ENCODE measurements around the gene SELENOI. TPM values are rescaled to one million over a fixed set of nuclear protein-coding genes. Genes with fewer than 3 reads are reported as not detected.
"Not testable (repeated sequence)": the region's sequence is repeated elsewhere in the genome, so short reads cannot be mapped to it uniquely, and the experiment has no call there.

The SELENOI gene
- total and polyA plus RNA-seq, 2 donors = 4.6 to 9.1 TPM

GRCh38 chr2:26347286-26347865, 1.4 kb downstream of the SELENOI start:
- DNase-seq (ENCODE audit: low read depth in 6 of 9, low spot score in 9 of 9) = peak in 2 of 9 donors; percentile 15 to 19
- Histone ChIP-seq H3K4me1 (ENCODE audit: control insufficient read depth in 2 of 2, insufficient read depth in 2 of 2, low read length in 2 of 2) (peaks cover 7 to 17% of the 10 kb centered on the region in 2 donors), H3K4me3 (ENCODE audit: low read length in 2 of 2) (peak overlapping the region; percentile 57 to 84), H3K9me3 (ENCODE audit: control insufficient read depth in 2 of 2, insufficient read depth in 1 of 2, low read length in 1 of 2) (no peaks in the 10 kb centered on the region), H3K27ac (ENCODE audit: low read depth in 1 of 2, low read length in 1 of 2) (peak overlapping the region; percentile 9 to 96), H3K27me3 (ENCODE audit: control insufficient read depth in 2 of 2, insufficient read depth in 1 of 2, low read length in 1 of 2) (no peaks in the 10 kb centered on the region), H3K36me3 (ENCODE audit: control insufficient read depth in 2 of 2, insufficient read depth in 2 of 2, low read length in 1 of 2) (no peaks in the 10 kb centered on the region)
- WGBS = 42% methylated on average over 5 of the region's 5 CpGs

GRCh38 chr2:26349690-26350089, 3.7 kb downstream of the SELENOI start:
- Histone ChIP-seq H3K4me3 (ENCODE audit: low read length in 2 of 2) (no peak overlapping the region), H3K36me3 (ENCODE audit: control insufficient read depth in 2 of 2, insufficient read depth in 2 of 2, low read length in 1 of 2) (no peaks in the 10 kb centered on the region), H3K27me3 (ENCODE audit: control insufficient read depth in 2 of 2, insufficient read depth in 1 of 2, low read length in 1 of 2) (no peaks in the 10 kb centered on the region), H3K27ac (ENCODE audit: low read depth in 1 of 2, low read length in 1 of 2) (no peak overlapping the region), H3K4me1 (ENCODE audit: control insufficient read depth in 2 of 2, insufficient read depth in 2 of 2, low read length in 2 of 2) (peaks cover 4 to 10% of the 10 kb centered on the region in 2 donors), H3K9me3 (ENCODE audit: control insufficient read depth in 2 of 2, insufficient read depth in 1 of 2, low read length in 1 of 2) (no peaks in the 10 kb centered on the region)
- 100% methylated on average over 3 of the region's 3 CpGs for WGBS
- no peak for DNase-seq (ENCODE audit: low read depth in 6 of 9, low spot score in 9 of 9)

- H3K4me3 ChIP-seq (ENCODE audit: low read length in 2 of 2) = no peak overlapping the region
- no peaks in the 10 kb centered on the region for H3K27me3 ChIP-seq (ENCODE audit: control insufficient read depth in 2 of 2, insufficient read depth in 1 of 2, low read length in 1 of 2)
- H3K36me3 ChIP-seq (ENCODE audit: control insufficient read depth in 2 of 2, insufficient read depth in 2 of 2, low read length in 1 of 2) = peaks cover 0 to 1% of the 10 kb centered on the region in 2 donors
- peaks cover 4 to 7% of the 10 kb centered on the region in 2 donors for H3K4me1 ChIP-seq (ENCODE audit: control insufficient read depth in 2 of 2, insufficient read depth in 2 of 2, low read length in 2 of 2)
- 98% methylated on average over 10 of the region's 10 CpGs for WGBS
- no peaks in the 10 kb centered on the region for H3K9me3 ChIP-seq (ENCODE audit: control insufficient read depth in 2 of 2, insufficient read depth in 1 of 2, low read length in 1 of 2)
- H3K27ac ChIP-seq (ENCODE audit: low read depth in 1 of 2, low read length in 1 of 2) = no peak overlapping the region
- no peak for DNase-seq (ENCODE audit: low read depth in 6 of 9, low spot score in 9 of 9)
These were observed 5.6 kb downstream of the SELENOI start for GRCh38 chr2:26351375-26352090.

- no peaks in the 10 kb centered on the region for H3K4me1 ChIP-seq (ENCODE audit: control insufficient read depth in 2 of 2, insufficient read depth in 2 of 2, low read length in 2 of 2)
- no peak for DNase-seq (ENCODE audit: low read depth in 6 of 9, low spot score in 9 of 9)
- no peaks in the 10 kb centered on the region for H3K9me3 ChIP-seq (ENCODE audit: control insufficient read depth in 2 of 2, insufficient read depth in 1 of 2, low read length in 1 of 2)
- peaks cover 0 to 9% of the 10 kb centered on the region in 2 donors for H3K36me3 ChIP-seq (ENCODE audit: control insufficient read depth in 2 of 2, insufficient read depth in 2 of 2, low read length in 1 of 2)
- H3K27me3 ChIP-seq (ENCODE audit: control insufficient read depth in 2 of 2, insufficient read depth in 1 of 2, low read length in 1 of 2) = no peaks in the 10 kb centered on the region
- no peak overlapping the region for H3K27ac ChIP-seq (ENCODE audit: low read depth in 1 of 2, low read length in 1 of 2)
- WGBS = 97% methylated on average over 1 of the region's 1 CpG
- H3K4me3 ChIP-seq (ENCODE audit: low read length in 2 of 2) = no peak overlapping the region
These were observed 6.9 kb downstream of the SELENOI start for GRCh38 chr2:26352892-26353291.

GRCh38 chr2:26354469-26354868, 8.5 kb downstream of the SELENOI start:
- H3K27ac ChIP-seq (ENCODE audit: low read depth in 1 of 2, low read length in 1 of 2); H3K4me1 ChIP-seq (ENCODE audit: control insufficient read depth in 2 of 2, insufficient read depth in 2 of 2, low read length in 2 of 2); H3K36me3 ChIP-seq (ENCODE audit: control insufficient read depth in 2 of 2, insufficient read depth in 2 of 2, low read length in 1 of 2); H3K9me3 ChIP-seq (ENCODE audit: control insufficient read depth in 2 of 2, insufficient read depth in 1 of 2, low read length in 1 of 2); H3K4me3 ChIP-seq (ENCODE audit: low read length in 2 of 2); DNase-seq (ENCODE audit: low read depth in 6 of 9, low spot score in 9 of 9); H3K27me3 ChIP-seq (ENCODE audit: control insufficient read depth in 2 of 2, insufficient read depth in 1 of 2, low read length in 1 of 2): not testable (repeated sequence)
- 99% methylated on average over 16 of the region's 16 CpGs for WGBS

GRCh38 chr2:26355038-26355995, 9.4 kb downstream of the SELENOI start:
- Histone ChIP-seq H3K27me3 (ENCODE audit: control insufficient read depth in 2 of 2, insufficient read depth in 1 of 2, low read length in 1 of 2) (no peaks in the 10 kb centered on the region), H3K36me3 (ENCODE audit: control insufficient read depth in 2 of 2, insufficient read depth in 2 of 2, low read length in 1 of 2) (peaks cover 3 to 9% of the 10 kb centered on the region in 2 donors), H3K27ac (ENCODE audit: low read depth in 1 of 2, low read length in 1 of 2) (no peak overlapping the region), H3K4me3 (ENCODE audit: low read length in 2 of 2) (no peak overlapping the region), H3K9me3 (ENCODE audit: control insufficient read depth in 2 of 2, insufficient read depth in 1 of 2, low read length in 1 of 2) (no peaks in the 10 kb centered on the region), H3K4me1 (ENCODE audit: control insufficient read depth in 2 of 2, insufficient read depth in 2 of 2, low read length in 2 of 2) (no peaks in the 10 kb centered on the region)
- peak in 1 of 9 donors; percentile 13 for DNase-seq (ENCODE audit: low read depth in 6 of 9, low spot score in 9 of 9)
- WGBS = 92% methylated on average over 9 of the region's 9 CpGs

GRCh38 chr2:26356111-26356510, 10.2 kb downstream of the SELENOI start:
- H3K27ac ChIP-seq (ENCODE audit: low read depth in 1 of 2, low read length in 1 of 2) = no peak overlapping the region
- no peaks in the 10 kb centered on the region for H3K9me3 ChIP-seq (ENCODE audit: control insufficient read depth in 2 of 2, insufficient read depth in 1 of 2, low read length in 1 of 2)
- H3K4me3 ChIP-seq (ENCODE audit: low read length in 2 of 2) = no peak overlapping the region
- 98% methylated on average over 2 of the region's 2 CpGs for WGBS
- no peaks in the 10 kb centered on the region for H3K4me1 ChIP-seq (ENCODE audit: control insufficient read depth in 2 of 2, insufficient read depth in 2 of 2, low read length in 2 of 2)
- DNase-seq (ENCODE audit: low read depth in 6 of 9, low spot score in 9 of 9) = no peak
- no peaks in the 10 kb centered on the region for H3K27me3 ChIP-seq (ENCODE audit: control insufficient read depth in 2 of 2, insufficient read depth in 1 of 2, low read length in 1 of 2)
- H3K36me3 ChIP-seq (ENCODE audit: control insufficient read depth in 2 of 2, insufficient read depth in 2 of 2, low read length in 1 of 2) = peaks cover 3 to 12% of the 10 kb centered on the region in 2 donors

GRCh38 chr2:26356771-26357170, 10.8 kb downstream of the SELENOI start:
- Histone ChIP-seq H3K27me3 (ENCODE audit: control insufficient read depth in 2 of 2, insufficient read depth in 1 of 2, low read length in 1 of 2) (no peaks in the 10 kb centered on the region), H3K4me1 (ENCODE audit: control insufficient read depth in 2 of 2, insufficient read depth in 2 of 2, low read length in 2 of 2) (no peaks in the 10 kb centered on the region), H3K27ac (ENCODE audit: low read depth in 1 of 2, low read length in 1 of 2) (no peak overlapping the region), H3K9me3 (ENCODE audit: control insufficient read depth in 2 of 2, insufficient read depth in 1 of 2, low read length in 1 of 2) (no peaks in the 10 kb centered on the region), H3K4me3 (ENCODE audit: low read length in 2 of 2) (no peak overlapping the region), H3K36me3 (ENCODE audit: control insufficient read depth in 2 of 2, insufficient read depth in 2 of 2, low read length in 1 of 2) (peaks cover 3 to 16% of the 10 kb centered on the region in 2 donors)
- DNase-seq (ENCODE audit: low read depth in 6 of 9, low spot score in 9 of 9) = no peak
- WGBS = 86% methylated on average over 2 of the region's 2 CpGs

Data from thymus (tissue), 11 donors.